ENCODE measurements around the gene GRIK1.

GRIK1 gene

DNA sequence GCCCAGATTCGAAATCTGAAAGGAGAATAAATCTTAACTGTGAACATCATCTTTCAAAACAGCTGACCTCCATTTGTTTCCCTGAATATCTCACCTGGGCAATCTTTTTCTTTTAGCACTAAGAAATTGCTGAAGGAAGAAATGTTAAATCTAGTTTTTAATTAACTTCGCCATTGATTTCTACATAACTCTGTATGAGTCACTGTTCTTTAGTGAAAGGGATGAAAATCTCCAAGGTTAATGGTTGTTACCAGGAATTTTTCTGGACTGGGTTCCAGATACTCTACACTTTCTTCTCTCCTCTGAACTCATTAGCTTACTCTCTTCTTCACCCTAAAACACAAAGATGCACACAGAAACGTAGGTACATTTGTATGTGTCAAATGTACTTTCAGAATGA, 405.3 kb downstream of the GRIK1 start:
- no peaks in the 10 kb centered on the region for H3K79me2 ChIP-seq (ENCODE audit: insufficient read depth, low read length)
- no peak for ATAC-seq (ENCODE audit: insufficient read depth, low read depth)
- H3K27me3 ChIP-seq (ENCODE audit: insufficient read depth, low read length, poor library complexity): no peaks in the 10 kb centered on the region
- no peak overlapping the region for H3K4me2 ChIP-seq (ENCODE audit: insufficient read depth, low read length)
- H3K9ac ChIP-seq (ENCODE audit: low read depth, low read length): no peak overlapping the region
- TF ChIP-seq, protein P1, sequence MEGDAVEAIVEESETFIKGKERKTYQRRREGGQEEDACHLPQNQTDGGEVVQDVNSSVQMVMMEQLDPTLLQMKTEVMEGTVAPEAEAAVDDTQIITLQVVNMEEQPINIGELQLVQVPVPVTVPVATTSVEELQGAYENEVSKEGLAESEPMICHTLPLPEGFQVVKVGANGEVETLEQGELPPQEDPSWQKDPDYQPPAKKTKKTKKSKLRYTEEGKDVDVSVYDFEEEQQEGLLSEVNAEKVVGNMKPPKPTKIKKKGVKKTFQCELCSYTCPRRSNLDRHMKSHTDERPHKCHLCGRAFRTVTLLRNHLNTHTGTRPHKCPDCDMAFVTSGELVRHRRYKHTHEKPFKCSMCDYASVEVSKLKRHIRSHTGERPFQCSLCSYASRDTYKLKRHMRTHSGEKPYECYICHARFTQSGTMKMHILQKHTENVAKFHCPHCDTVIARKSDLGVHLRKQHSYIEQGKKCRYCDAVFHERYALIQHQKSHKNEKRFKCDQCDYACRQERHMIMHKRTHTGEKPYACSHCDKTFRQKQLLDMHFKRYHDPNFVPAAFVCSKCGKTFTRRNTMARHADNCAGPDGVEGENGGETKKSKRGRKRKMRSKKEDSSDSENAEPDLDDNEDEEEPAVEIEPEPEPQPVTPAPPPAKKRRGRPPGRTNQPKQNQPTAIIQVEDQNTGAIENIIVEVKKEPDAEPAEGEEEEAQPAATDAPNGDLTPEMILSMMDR (IDR thresholded peaks at IDR 0.05; ENCODE audit: borderline replicate concordance, extremely low read depth, low read length, poor library complexity, severe bottlenecking): no peak
- no peak for TF ChIP-seq EZH2 (IDR thresholded peaks at IDR 0.05; ENCODE audit: borderline replicate concordance, low read depth, low read length, severe bottlenecking)
- H2AFZ ChIP-seq (ENCODE audit: low read depth, low read length): no peak overlapping the region
- H3K4me1 ChIP-seq (ENCODE audit: insufficient read depth, low read length): no peaks in the 10 kb centered on the region
- no peaks in the 10 kb centered on the region for H3K9me3 ChIP-seq (ENCODE audit: insufficient read depth, low read length, severe bottlenecking)
- H4K20me1 ChIP-seq (ENCODE audit: insufficient read depth, low read length): no peaks in the 10 kb centered on the region
- H3K4me3 ChIP-seq (ENCODE audit: low read depth in 1 of 2, low read length in 2 of 2): no peak overlapping the region
- H3K36me3 ChIP-seq (ENCODE audit: insufficient read depth, low read length): no peaks in the 10 kb centered on the region
- no peak for DNase-seq
- no peak overlapping the region for H3K27ac ChIP-seq (ENCODE audit: low read length)

DNA sequence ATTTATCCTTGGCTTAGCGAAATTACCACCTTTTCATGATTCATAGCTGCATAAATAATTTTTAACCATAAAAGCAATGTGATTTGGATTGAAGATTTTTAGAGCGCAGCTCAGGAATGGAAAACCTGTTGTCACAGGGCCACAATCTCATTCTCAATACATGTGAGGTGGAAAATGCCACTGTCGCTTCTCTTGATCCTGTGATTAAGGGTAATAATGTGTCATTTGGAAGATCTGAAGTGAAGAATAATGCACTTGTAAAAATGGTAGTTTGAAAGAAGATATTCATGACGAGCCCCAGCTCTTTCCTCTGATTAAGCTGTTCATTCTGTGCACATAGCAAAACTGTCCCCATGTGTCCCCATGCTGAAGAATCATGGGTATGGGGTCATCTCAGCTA, 410.7 kb downstream of the GRIK1 start:
- Histone ChIP-seq H3K27me3 (ENCODE audit: insufficient read depth, low read length, poor library complexity) (no peaks in the 10 kb centered on the region), H2AFZ (ENCODE audit: low read depth, low read length) (no peak overlapping the region), H3K36me3 (ENCODE audit: insufficient read depth, low read length) (no peaks in the 10 kb centered on the region), H3K79me2 (ENCODE audit: insufficient read depth, low read length) (no peaks in the 10 kb centered on the region), H3K27ac (ENCODE audit: low read length) (no peak overlapping the region), H3K9ac (ENCODE audit: low read depth, low read length) (no peak overlapping the region), H3K9me3 (ENCODE audit: insufficient read depth, low read length, severe bottlenecking) (peaks cover 24% of the 10 kb centered on the region), H4K20me1 (ENCODE audit: insufficient read depth, low read length) (no peaks in the 10 kb centered on the region), H3K4me2 (ENCODE audit: insufficient read depth, low read length) (no peak overlapping the region), H3K4me1 (ENCODE audit: insufficient read depth, low read length) (no peaks in the 10 kb centered on the region), H3K4me3 (ENCODE audit: low read depth in 1 of 2, low read length in 2 of 2) (no peak overlapping the region)
- no peak for ATAC-seq (ENCODE audit: insufficient read depth, low read depth)
- TF ChIP-seq EZH2 (IDR thresholded peaks at IDR 0.05; ENCODE audit: borderline replicate concordance, low read depth, low read length, severe bottlenecking): no peak
- TF ChIP-seq, protein P1 (IDR thresholded peaks at IDR 0.05; ENCODE audit: borderline replicate concordance, extremely low read depth, low read length, poor library complexity, severe bottlenecking): no peak
- DNase-seq: no peak

DNA sequence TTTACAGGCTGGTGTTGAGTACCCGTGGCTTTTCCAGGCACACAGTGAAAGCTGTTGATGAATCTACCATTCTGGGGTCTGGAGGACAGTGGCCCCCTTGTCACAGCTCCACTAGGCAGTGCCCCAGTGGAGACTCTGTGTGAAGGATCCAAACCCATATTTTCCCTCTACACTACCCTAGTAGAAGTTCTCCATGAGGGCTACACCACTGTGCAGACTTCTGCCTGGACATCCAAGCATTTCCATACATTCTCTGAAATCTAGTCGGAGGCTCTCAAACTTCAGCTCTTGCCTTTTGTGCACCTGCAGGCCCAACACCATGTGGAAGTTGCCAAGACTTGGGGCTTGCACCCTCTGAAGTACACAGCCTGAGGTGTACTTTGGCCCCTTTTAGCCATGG, 413.3 kb downstream of the GRIK1 start:
- peak; percentile 13 for DNase-seq

More for the DNA sequence above, 413.3 kb downstream of the GRIK1 start:
- no peak overlapping the region for H3K9ac ChIP-seq (ENCODE audit: low read depth, low read length)
- no peak for ATAC-seq (ENCODE audit: insufficient read depth, low read depth)
- no peak overlapping the region for H3K4me2 ChIP-seq (ENCODE audit: insufficient read depth, low read length)
- no peaks in the 10 kb centered on the region for H3K27me3 ChIP-seq (ENCODE audit: insufficient read depth, low read length, poor library complexity)
- no peaks in the 10 kb centered on the region for H3K79me2 ChIP-seq (ENCODE audit: insufficient read depth, low read length)
- no peak overlapping the region for H3K27ac ChIP-seq (ENCODE audit: low read length)
- H3K9me3 ChIP-seq (ENCODE audit: insufficient read depth, low read length, severe bottlenecking): peaks cover 24% of the 10 kb centered on the region
- no peaks in the 10 kb centered on the region for H3K4me1 ChIP-seq (ENCODE audit: insufficient read depth, low read length)
- no peaks in the 10 kb centered on the region for H4K20me1 ChIP-seq (ENCODE audit: insufficient read depth, low read length)
- no peak for TF ChIP-seq EZH2 (IDR thresholded peaks at IDR 0.05; ENCODE audit: borderline replicate concordance, low read depth, low read length, severe bottlenecking)
- TF ChIP-seq, protein P1 (IDR thresholded peaks at IDR 0.05; ENCODE audit: borderline replicate concordance, extremely low read depth, low read length, poor library complexity, severe bottlenecking): no peak
- H3K36me3 ChIP-seq (ENCODE audit: insufficient read depth, low read length): no peaks in the 10 kb centered on the region
- H3K4me3 ChIP-seq (ENCODE audit: low read depth in 1 of 2, low read length in 2 of 2): no peak overlapping the region
- no peak overlapping the region for H2AFZ ChIP-seq (ENCODE audit: low read depth, low read length)
